HepG2 (cell line): ENCODE data around the gene MYH9. TPM values are rescaled to one million over a fixed set of nuclear protein-coding genes. Genes with fewer than 3 reads are reported as not detected.
A peak's percentile ranks its signal among the peaks of the same experiment; 100 is the strongest.

Experiments used
- ATF4 ChIP-seq, 2 experiments: fragments of 450-650 bp in 1 of 2; sonication (generic) in 1 of 2; formaldehyde crosslinking; IDR thresholded peaks; 2 replicates each; pipeline versions ENCODE4 v1.5.0 to v1.8.0; 2020 to 2022; ENCODE audit warnings: mild to moderate bottlenecking in 1 of 2, missing genetic modification reagents in 1 of 2
- ERF ChIP-seq: IDR thresholded peaks from 2 replicates; pipeline ENCODE4 v1.6.1; 2018; ENCODE audit warnings: missing biosample characterization, missing genetic modification reagents
- HMG20A ChIP-seq: IDR thresholded peaks from 2 replicates; pipeline ENCODE4 v1.6.1; 2016; ENCODE audit warnings: borderline replicate concordance
- KLF12 ChIP-seq: sonication (generic); formaldehyde crosslinking; IDR thresholded peaks from 2 replicates; pipeline ENCODE4 v1.4.0; 2020; ENCODE audit warnings: missing genetic modification reagents, borderline replicate concordance
- LCORL ChIP-seq, 2 experiments: fragments of 450-650 bp in 1 of 2; sonication (generic) in 1 of 2; formaldehyde crosslinking in 1 of 2; IDR thresholded peaks; 2 replicates each; pipeline versions ENCODE4 v1.5.0 to v1.6.1; 2017 to 2020; ENCODE audit warnings: antibody characterized with exemption in 1 of 2, missing genetic modification reagents in 1 of 2
- NBN ChIP-seq: fragments of 450-650 bp; conservative IDR thresholded peaks from 2 replicates; pipeline ENCODE4 v1.6.1; 2017
- PTBP1 ChIP-seq: fragments of 200-400 bp; formaldehyde crosslinking; IDR thresholded peaks from 2 replicates; pipeline ENCODE4 v1.6.1; 2018; ENCODE audit warnings: low read length, low read depth; ENCODE audit not compliant: poor library complexity, severe bottlenecking
- SP2 ChIP-seq: sonication (generic); formaldehyde crosslinking; IDR thresholded peaks from 2 replicates; pipeline ENCODE4 v1.5.1; 2020; ENCODE audit warnings: mild to moderate bottlenecking, missing genetic modification reagents
- ZFX ChIP-seq: sonication (generic); formaldehyde crosslinking; IDR thresholded peaks from 2 replicates; pipeline ENCODE4 v1.4.0; 2020; ENCODE audit warnings: mild to moderate bottlenecking, low read depth, missing genetic modification reagents, moderate library complexity
- ZNF30 ChIP-seq: sonication (generic); formaldehyde crosslinking; IDR thresholded peaks from 2 replicates; pipeline ENCODE4 v1.5.0; 2020; ENCODE audit warnings: mild to moderate bottlenecking, missing genetic modification reagents
- ZNF574 ChIP-seq: sonication (generic); formaldehyde crosslinking; IDR thresholded peaks from 2 replicates; pipeline ENCODE4 v1.4.0; 2020; ENCODE audit warnings: missing genetic modification reagents
- ZNF609 ChIP-seq: sonication (generic); formaldehyde crosslinking; IDR thresholded peaks from 2 replicates; pipeline ENCODE4 v1.4.0; 2020; ENCODE audit warnings: mild to moderate bottlenecking, missing genetic modification reagents, borderline replicate concordance
- ZNF687 ChIP-seq: sonication (generic); formaldehyde crosslinking; IDR thresholded peaks from 2 replicates; pipeline ENCODE4 v1.5.1; 2020; ENCODE audit warnings: mild to moderate bottlenecking, missing genetic modification reagents, moderate library complexity
- polyA plus RNA-seq, 8 experiments: library from polyadenylated mRNA; depleted of rRNA in 3 of 8; stranded (reverse) in 7 of 8; unstranded in 1 of 8; fragments of >200 nt; fragmentation: Illumina TruSeq in 4 of 8; extraction: Trizol in 4 of 8; gene quantifications; 2 replicates each; pipeline versions ENCODE4 v1.2.1 to v1.2.3, GENCODE V29; 2011 to 2016; ENCODE audit warnings: low read depth in 4 of 8, missing spikeins in 1 of 8, mixed read lengths in 1 of 8; ENCODE audit not compliant: insufficient read depth in 1 of 8
- total RNA-seq, 5 experiments: library from RNA; depleted of rRNA; stranded (reverse); fragments of >200 nt; fragmentation: Illumina TruSeq; extraction: Trizol; gene quantifications; 2 replicates each; pipeline ENCODE4 v1.2.3, GENCODE V29; 2016; ENCODE audit warnings: low read depth in 1 of 5

Gene MYH9
- total and polyA plus RNA-seq, 2 of the 13 experiments (the other 11 are each of a cell fraction or from before 2014, with no cell fraction given) = 50.7 to 98.5 TPM

GRCh38 chr22:36422287-36423014 is 34.7 kb upstream of the MYH9 start (continued):
- TF ChIP-seq ATF4 (CRISPR knock-in tag; IDR thresholded peaks at IDR 0.05) (no peak), HMG20A (CRISPR knock-in tag) (no peak), ZFX (CRISPR knock-in tag) (peak; percentile 58), NBN (no peak), ZNF609 (CRISPR knock-in tag) (peak; percentile 55; the same call in 1 of the 2 replicates), SP2 (CRISPR knock-in tag) (no peak), PTBP1 (no peak), KLF12 (no peak), ZNF30 (CRISPR knock-in tag) (no peak), ZNF574 (CRISPR knock-in tag) (no peak), LCORL (IDR thresholded peaks at IDR 0.05) (no peak), LCORL (CRISPR knock-in tag; IDR thresholded peaks at IDR 0.05) (peak; percentile 71; the same call in 1 of the 2 replicates), ZNF687 (CRISPR knock-in tag) (peak; percentile 66), ERF (CRISPR knock-in tag) (peak; percentile 55; the same call in 1 of the 2 replicates)
